HG02588 (cell line): ENCODE measurements around the gene G2E3.
"Not testable (repeated sequence)": the region's sequence is repeated elsewhere in the genome, so short reads cannot be mapped to it uniquely, and the experiment has no call there.

Experiments
- ATAC-seq: cut with Tn5 transposase; IDR thresholded peaks from one replicate; pipeline ENCODE4 v1.9.1; 2021; ENCODE audit warnings: mild to moderate bottlenecking, moderate library complexity; ENCODE audit not compliant: unreplicated experiment

Gene G2E3

DNA sequence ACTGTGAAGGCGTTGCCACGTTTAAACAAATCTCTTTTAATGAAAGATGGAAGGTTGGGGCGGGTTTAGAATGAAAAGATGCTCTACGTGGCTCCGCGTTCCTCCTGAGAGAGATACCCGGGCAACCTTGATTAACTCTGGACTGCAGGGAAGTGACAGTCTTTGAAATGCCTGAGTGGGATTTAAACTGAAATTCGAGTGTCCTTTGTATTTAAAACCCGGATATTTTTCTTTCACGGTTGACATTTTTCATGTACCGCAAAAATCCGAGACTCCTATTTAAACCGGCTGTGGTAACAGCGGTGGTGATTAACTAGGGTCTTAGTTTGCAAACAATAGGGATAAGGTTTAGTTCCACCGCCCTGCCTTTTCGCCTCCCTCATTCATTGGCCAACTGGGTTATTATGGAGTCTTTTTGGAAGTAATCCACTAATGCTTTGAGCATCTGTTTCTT is 707 bp downstream of the G2E3 start:
- no peak for ATAC-seq

DNA sequence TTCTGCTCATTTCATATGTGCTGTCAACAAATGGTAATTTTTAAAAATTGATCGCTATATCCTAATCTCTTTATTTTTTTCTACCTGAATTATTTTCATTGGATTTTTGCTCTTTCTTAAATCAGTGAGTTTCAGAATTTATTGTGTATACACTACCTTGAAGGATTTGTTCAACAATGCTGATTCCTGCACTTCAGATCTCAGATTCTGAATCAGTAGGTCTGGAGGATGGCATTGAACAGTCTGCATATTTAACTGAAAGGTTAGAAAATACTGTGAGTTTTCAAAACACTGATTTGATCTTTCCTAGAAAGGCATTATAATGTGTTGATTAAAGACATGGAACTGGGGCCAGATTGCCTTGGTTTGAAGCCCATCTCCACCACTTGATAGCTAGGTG is 1.6 kb downstream of the G2E3 start:
- no peak for ATAC-seq

DNA sequence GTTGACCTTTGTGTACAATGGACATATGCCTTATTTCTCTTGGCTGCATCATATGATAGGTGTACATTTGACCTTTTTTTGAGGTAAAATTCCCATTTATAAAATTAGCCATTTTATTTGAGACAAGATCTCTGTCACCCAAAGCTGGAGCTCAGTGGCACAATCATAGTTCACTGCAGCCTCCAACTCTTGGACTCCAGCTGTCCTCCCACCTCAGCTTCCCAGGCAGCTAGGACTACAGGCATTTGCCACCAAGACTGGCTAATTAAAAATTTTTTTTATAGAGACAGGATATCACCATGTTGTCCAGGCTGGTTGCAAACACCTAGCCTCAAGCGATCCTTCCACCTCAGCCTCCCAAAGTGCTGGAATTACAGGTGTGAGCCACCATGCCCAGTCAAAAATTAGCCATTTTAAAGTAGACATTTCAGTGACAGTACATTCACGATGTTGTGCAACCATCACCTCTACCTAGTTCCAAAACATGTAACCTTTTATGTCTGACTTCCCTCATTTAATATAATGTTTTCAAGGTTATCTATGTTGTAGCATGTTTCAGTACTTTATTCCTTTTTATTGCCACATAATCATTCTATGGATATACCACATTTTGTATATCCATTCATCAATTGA is 5.4 kb downstream of the G2E3 start:
- ATAC-seq, result no peak

GRCh38 chr14:30564868-30565248 is 5.9 kb downstream of the G2E3 start:
- ATAC-seq, result no peak

GRCh38 chr14:30569216-30569902 is 10.4 kb downstream of the G2E3 start:
- no peak for ATAC-seq

DNA sequence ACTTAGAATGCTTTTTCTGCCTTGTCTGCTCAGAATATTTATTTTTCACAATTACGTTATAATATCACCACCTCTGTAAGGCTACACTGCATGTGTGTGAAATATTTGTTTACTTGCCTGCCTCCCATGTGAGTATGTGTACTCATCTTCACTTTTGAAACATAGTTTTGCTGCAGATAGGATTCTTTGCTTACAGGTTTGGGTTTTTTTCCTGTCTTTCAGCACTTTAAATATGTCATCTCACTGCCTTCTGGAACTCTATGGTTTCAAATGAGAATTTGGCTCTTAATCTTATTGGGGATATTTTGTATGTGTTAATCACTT is 10.9 kb downstream of the G2E3 start:
- ATAC-seq, result no peak

DNA sequence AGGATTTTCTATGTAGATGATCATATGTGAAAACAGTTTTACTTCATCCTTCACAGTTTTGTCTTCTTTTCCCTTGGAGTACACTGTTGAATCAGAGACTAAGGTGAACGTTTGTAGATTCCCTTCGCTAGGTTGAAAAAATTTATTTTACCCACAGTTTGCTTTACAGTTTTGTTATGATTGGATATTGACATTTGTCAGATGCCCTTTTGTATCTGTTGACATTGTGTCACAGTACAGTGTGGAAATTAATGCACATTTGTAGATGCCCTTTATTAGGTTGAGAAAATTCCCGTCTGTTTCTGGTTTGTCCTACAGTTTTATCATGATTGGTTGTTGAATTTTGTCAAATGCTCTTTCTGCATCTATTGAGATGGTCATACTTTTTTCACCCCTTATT is 13.3 kb downstream of the G2E3 start:
- ATAC-seq, result no peak

- ATAC-seq, result no peak
These were observed 13.8 kb downstream of the G2E3 start for GRCh38 chr14:30572771-30573170.

GRCh38 chr14:30573226-30573814 is 14.4 kb downstream of the G2E3 start:
- no peak for ATAC-seq

DNA sequence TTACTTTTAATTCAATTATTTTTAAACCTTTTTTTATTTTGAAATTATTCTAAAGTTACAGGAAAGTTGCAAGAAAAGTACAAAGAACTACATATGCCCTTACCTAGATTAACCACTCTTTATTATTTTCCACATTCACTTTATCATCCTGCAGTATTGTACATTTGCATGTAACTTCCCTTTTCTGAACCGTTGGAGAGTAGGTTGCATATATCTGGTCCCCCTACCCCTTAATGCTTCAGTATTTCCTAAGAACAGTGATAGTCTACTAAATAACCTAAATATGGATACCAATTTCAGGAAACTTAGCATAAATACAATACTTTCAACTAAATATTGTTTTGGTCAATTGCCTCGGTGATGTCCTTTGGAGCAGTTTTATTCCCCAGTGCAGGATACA is 15.0 kb downstream of the G2E3 start:
- no peak for ATAC-seq

- ATAC-seq, result not testable (repeated sequence)
These were observed 15.8 kb downstream of the G2E3 start for GRCh38 chr14:30574777-30575176.

DNA sequence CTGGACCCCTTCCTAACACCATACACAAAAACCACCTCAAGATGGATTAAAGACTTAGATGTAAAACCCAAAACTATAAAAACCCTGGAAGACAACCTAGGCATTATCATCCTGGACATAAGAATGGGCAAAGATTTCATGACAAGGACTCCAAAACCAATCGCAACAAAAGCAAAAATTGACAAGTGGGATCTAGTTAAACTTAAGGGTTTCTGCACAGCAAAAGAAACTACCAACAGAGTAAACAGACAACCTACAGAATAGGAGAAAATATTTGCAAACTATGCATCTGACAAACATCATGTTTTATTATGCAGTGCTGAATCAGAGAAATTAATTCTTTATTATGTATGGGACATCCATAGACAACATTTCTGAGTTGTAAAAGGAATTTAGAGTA is 17.4 kb downstream of the G2E3 start:
- ATAC-seq, result not testable (repeated sequence)

DNA sequence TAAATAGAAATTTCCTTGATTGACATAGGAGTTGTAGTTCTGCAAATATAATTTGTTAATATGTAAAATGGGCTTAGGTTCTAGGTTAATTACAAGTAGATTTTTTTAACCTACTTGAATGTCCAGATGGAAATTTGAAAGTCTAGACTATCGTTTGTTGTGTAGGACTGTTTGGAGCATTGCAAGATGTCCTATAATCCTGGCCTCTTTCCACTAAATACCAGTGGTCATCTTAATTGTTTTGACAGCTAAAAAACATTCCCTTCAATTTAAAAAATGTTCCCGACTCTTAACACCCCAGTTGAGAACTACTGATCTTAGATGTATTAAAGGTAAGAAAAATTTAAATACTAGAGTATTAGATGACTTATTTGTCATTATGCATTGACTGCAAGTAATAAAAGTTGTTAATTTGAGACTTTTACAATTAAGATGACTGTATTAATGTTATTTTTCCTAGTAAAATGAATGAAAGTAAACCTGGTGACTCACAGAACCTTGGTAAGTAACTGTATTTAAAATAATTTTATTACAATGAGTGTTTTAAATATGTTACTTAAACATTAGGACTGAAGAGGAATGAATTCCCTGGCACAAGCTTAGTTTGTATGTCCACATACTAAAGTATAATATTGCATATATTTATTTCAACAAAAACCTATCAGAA is 21.8 kb downstream of the G2E3 start:
- no peak for ATAC-seq

- no peak for ATAC-seq
These were observed 22.3 kb downstream of the G2E3 start for GRCh38 chr14:30581283-30581625.

DNA sequence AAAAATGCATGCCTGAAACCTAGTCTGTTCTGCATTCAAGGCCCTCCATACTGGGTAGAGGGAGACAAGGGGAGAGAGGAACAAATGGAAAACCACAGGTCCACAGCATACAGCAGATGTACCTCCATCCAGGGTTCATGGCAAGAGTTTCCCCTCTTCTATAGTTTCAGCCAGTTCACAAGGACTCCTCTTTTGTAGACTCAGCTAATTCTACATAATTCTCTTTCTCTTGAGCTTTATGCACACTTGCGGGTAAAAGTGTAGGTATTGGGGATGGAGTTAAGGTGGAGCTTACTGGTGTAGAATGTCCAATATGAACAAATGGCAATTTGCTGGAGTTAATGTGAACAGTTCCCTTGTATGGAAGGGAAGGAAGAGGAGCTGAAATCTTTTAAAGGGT is 23.4 kb downstream of the G2E3 start:
- ATAC-seq, result no peak

GRCh38 chr14:30584058-30584630 is 25.2 kb downstream of the G2E3 start:
- no peak for ATAC-seq

DNA sequence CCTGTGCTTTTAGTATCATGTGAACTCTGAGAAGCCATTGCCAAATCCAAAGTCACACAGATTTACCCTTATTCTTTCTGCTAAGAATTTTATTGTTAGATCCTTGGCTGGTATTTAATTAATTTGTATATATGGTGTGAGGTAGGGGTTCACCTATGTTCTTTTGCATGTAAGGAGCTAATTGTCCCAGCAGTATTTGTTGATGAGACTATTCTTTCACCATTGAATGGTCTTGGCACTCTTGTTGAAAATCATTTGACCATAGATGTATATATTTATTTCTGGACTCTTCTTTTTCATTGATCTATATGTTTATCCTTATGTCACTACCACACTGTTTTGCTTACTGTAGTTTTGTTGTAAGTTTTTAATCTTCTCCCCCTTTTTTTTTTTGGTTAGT is 26.2 kb downstream of the G2E3 start:
- ATAC-seq, result no peak

DNA sequence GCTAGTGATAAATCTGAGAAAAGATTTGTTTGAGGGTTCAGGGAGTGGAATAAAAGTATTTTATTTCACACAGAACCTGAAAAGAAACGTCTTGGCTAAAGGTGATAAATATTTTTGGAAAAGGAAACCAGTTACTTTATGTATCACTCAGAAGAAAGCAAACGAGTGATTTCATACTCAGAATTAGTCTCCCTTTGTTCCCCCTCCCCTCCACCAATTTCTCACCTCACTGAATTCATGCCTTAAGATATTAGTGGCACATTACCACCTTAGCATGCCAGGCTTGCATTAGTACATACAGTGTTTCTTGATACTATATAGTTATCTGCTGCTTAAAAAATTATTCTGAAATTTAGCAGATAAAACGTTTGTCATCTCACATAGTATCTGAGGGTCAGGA is 28.2 kb downstream of the G2E3 start:
- no peak for ATAC-seq

DNA sequence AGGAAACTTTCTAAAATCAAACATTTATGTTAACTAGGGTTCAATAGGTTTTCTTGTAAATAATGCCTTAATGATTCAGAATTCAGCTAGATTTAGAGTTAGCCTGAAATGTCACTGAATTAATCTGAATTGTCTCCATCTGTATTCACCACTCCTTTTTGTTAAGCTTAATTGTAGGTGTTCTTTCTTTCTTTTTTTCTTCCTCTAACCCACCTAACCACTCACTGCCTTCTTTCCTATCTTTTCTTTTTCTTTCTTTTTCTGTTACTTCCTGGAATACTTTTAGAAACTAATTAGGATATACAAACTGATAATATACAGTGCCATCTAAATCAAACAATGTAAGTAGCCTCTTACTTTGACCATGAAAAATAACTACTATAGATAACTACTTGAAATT is 29.9 kb downstream of the G2E3 start:
- no peak for ATAC-seq

GRCh38 chr14:30596935-30597334 is 38.0 kb downstream of the G2E3 start:
- ATAC-seq, result no peak

- no peak for ATAC-seq
These were observed 38.5 kb downstream of the G2E3 start for GRCh38 chr14:30597504-30597903.
